ENCODE measurements around the gene PSMD6.

Gene PSMD6

GRCh38 chr3:64046996-64047594 lies 23.8 kb upstream of the PSMD6 start:
- H3K27ac ChIP-seq: no peak overlapping the region

GRCh38 chr3:64046592-64046991 lies 23.3 kb upstream of the PSMD6 start:
- H3K27ac ChIP-seq: no peak overlapping the region
- TF ChIP-seq ZFX (IDR thresholded peaks at IDR 0.05; ENCODE audit: borderline replicate concordance) (no peak), CTCF (IDR thresholded peaks at IDR 0.05) (no peak)

More at GRCh38 chr3:64046996-64047594, 23.8 kb upstream of the PSMD6 start:
- TF ChIP-seq CTCF (IDR thresholded peaks at IDR 0.05) (no peak), ZFX (IDR thresholded peaks at IDR 0.05; ENCODE audit: borderline replicate concordance) (no peak)

GRCh38 chr3:64042952-64043351 lies 19.7 kb upstream of the PSMD6 start:
- no peak overlapping the region for H3K27ac ChIP-seq
- TF ChIP-seq CTCF (IDR thresholded peaks at IDR 0.05) (no peak), ZFX (IDR thresholded peaks at IDR 0.05; ENCODE audit: borderline replicate concordance) (no peak)

GRCh38 chr3:64039981-64040733 lies 16.9 kb upstream of the PSMD6 start:
- TF ChIP-seq ZFX (IDR thresholded peaks at IDR 0.05; ENCODE audit: borderline replicate concordance) (no peak), CTCF (IDR thresholded peaks at IDR 0.05) (no peak)
- H3K27ac ChIP-seq: no peak overlapping the region

GRCh38 chr3:64039332-64039731 lies 16.0 kb upstream of the PSMD6 start:
- TF ChIP-seq CTCF (IDR thresholded peaks at IDR 0.05) (no peak), ZFX (IDR thresholded peaks at IDR 0.05; ENCODE audit: borderline replicate concordance) (no peak)
- H3K27ac ChIP-seq: no peak overlapping the region

GRCh38 chr3:64038253-64038767 lies 15.0 kb upstream of the PSMD6 start:
- no peak overlapping the region for H3K27ac ChIP-seq
- no peak for TF ChIP-seq CTCF (IDR thresholded peaks at IDR 0.05)
- no peak for TF ChIP-seq ZFX (IDR thresholded peaks at IDR 0.05; ENCODE audit: borderline replicate concordance)

- TF ChIP-seq ZFX (IDR thresholded peaks at IDR 0.05; ENCODE audit: borderline replicate concordance) (no peak), CTCF (IDR thresholded peaks at IDR 0.05) (no peak)
- no peak overlapping the region for H3K27ac ChIP-seq
Measured at GRCh38 chr3:64037084-64037483, 13.8 kb upstream of the PSMD6 start.

Measured in 22Rv1 (cell line).